ENCODE measurements around the gene TRPM3. TPM values are rescaled to one million over a fixed set of nuclear protein-coding genes. Genes with fewer than 3 reads are reported as not detected.

TRPM3 gene
- total RNA-seq, 1 experiment from 2014 or later = not detected

- no TSS peak for BruUV-seq (replicated peaks)
- no peaks in the 10 kb centered on the region for H3K36me3 ChIP-seq (ENCODE audit: control insufficient read depth, insufficient read depth, low read length)
Measured at GRCh38 chr9:71010258-71010657, 111.2 kb downstream of the TRPM3 start.

GRCh38 chr9:71005456-71005855, 116.0 kb downstream of the TRPM3 start:
- H3K36me3 ChIP-seq (ENCODE audit: control insufficient read depth, insufficient read depth, low read length) = no peaks in the 10 kb centered on the region
- H3K27me3 ChIP-seq (ENCODE audit: control insufficient read depth, insufficient read depth, low read length) = no peaks in the 10 kb centered on the region
- ATAC-seq (no peak), DNase-seq (ENCODE audit: low read depth, low spot score) (no peak)
- in situ Hi-C loops (cut with HindIII; ENCODE audit: low pct_unique_long_range_greater_than_20kb, low sequenced_read_pairs) (no loop called here), intact Hi-C loops (cut with micrococcal nuclease; ENCODE audit: unreplicated experiment) (no loop called here)
- ChIA-PET CTCF (no interaction called here), POLR2A (no interaction called here)
- TF ChIP-seq TCF7L2 (IDR thresholded peaks at IDR 0.05; ENCODE audit: low read depth, low read length) (no peak), REST (IDR thresholded peaks at IDR 0.05; ENCODE audit: insufficient read depth in 1 of 2, low read depth in 2 of 2, low read length in 1 of 2) (no peak), SIN3A (IDR thresholded peaks at IDR 0.05; ENCODE audit: borderline replicate concordance, insufficient read depth, low read depth, low read length) (no peak)
- H3K9me3 ChIP-seq (ENCODE audit: control insufficient read depth, insufficient read depth, low read depth, low read length) = 0 out of 2 replicates have a peak, but pooled peaks cover 5% of the 10 kb centered on the region
- no peak overlapping the region for H3K27ac ChIP-seq (ENCODE audit: low read length)
- BruUV-seq (replicated peaks) = no TSS peak
- no peaks in the 10 kb centered on the region for H3K4me1 ChIP-seq (ENCODE audit: control insufficient read depth, insufficient read depth, low read length)
- no peak overlapping the region for H3K4me3 ChIP-seq (ENCODE audit: low read depth in 2 of 2, low read length in 2 of 2)

More at GRCh38 chr9:71010258-71010657, 111.2 kb downstream of the TRPM3 start:
- TF ChIP-seq TCF7L2 (IDR thresholded peaks at IDR 0.05; ENCODE audit: low read depth, low read length) = no peak
- TF ChIP-seq CTCF (IDR thresholded peaks at IDR 0.05) = no peak
- TF ChIP-seq POLR2AphosphoS5 (IDR thresholded peaks at IDR 0.05; ENCODE audit: low read depth, low read length) = no peak
- TF ChIP-seq REST (IDR thresholded peaks at IDR 0.05; ENCODE audit: insufficient read depth in 1 of 2, low read depth in 2 of 2, low read length in 1 of 2) = no peak
- no peak for TF ChIP-seq SIN3A (IDR thresholded peaks at IDR 0.05; ENCODE audit: borderline replicate concordance, insufficient read depth, low read depth, low read length)
- in situ Hi-C loops (cut with HindIII; ENCODE audit: low pct_unique_long_range_greater_than_20kb, low sequenced_read_pairs) = no loop called here
- no peak overlapping the region for H3K4me3 ChIP-seq (ENCODE audit: low read depth in 2 of 2, low read length in 2 of 2)
- no peaks in the 10 kb centered on the region for H3K4me1 ChIP-seq (ENCODE audit: control insufficient read depth, insufficient read depth, low read length)
- DNase-seq (ENCODE audit: low read depth, low spot score) (no peak), ATAC-seq (no peak)
- no peaks in the 10 kb centered on the region for H3K27me3 ChIP-seq (ENCODE audit: control insufficient read depth, insufficient read depth, low read length)
- CTCF ChIA-PET = no interaction called here
- intact Hi-C loops (cut with micrococcal nuclease; ENCODE audit: unreplicated experiment) = no loop called here
- 0 out of 2 replicates have a peak, but pooled peaks cover 5% of the 10 kb centered on the region for H3K9me3 ChIP-seq (ENCODE audit: control insufficient read depth, insufficient read depth, low read depth, low read length)
- POLR2A ChIA-PET = no interaction called here
- H3K27ac ChIP-seq (ENCODE audit: low read length) = no peak overlapping the region

All from Panc1 (cell line).